ENCODE measurements around the gene PHF21A. TPM values are rescaled to one million over a fixed set of nuclear protein-coding genes. Genes with fewer than 3 reads are reported as not detected.
A peak's percentile ranks its signal among the peaks of the same experiment; 100 is the strongest.
"Not testable (repeated sequence)": the region's sequence is repeated elsewhere in the genome, so short reads cannot be mapped to it uniquely, and the experiment has no call there.

PHF21A gene
- polyA plus RNA-seq, 10 donors: 26.8 to 44.2 (median 33.1) TPM

DNA sequence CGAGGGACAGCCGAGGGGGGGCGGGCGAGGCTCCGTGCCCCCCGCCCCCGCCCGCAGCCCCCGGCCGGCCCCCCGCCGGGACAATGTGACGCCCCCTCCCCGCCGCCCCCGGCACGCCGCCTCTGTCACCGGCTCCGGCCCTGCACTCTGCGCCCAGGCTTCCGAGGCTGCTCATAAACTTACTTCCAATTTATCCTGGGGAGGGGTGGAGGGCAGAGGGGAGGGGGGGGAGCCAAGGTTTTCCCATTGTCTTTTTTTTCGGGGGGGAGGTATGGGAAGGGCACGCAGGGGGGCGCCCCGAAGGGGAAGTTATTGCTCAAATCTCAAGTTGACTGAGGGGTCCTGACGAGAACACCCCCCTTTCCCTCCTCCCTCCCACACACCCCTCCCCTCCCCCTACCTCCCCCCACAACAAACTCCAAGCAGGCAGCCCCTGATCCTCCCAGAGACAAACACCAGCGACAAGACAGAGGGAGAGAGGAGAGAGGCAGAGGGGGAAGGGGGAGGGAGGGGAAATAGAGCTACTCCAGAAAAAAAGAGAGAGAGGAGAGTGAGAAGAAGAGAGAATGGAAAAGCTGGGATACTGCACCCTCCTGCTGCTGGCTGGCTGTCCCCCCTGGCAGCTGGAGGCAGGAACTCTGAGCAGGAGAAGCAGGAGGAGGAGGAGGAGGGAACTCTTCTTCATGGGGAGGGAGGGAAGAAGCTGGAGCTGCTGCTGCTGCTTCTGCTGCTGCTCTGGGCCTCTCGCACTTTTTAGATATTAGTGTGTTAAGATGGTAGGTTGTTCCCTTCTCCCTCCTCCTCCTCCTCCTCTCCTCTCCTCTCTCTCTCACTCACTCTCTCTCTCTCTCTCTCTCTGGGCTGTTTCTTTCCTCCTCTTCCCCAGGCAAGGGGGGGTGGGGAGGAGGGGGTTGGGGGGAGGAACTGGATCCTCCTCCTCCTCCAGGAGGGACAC, 631 bp downstream of the PHF21A start:
- peak in 2 of 3 donors; percentile 82 to 95 for DNase-seq

DNA sequence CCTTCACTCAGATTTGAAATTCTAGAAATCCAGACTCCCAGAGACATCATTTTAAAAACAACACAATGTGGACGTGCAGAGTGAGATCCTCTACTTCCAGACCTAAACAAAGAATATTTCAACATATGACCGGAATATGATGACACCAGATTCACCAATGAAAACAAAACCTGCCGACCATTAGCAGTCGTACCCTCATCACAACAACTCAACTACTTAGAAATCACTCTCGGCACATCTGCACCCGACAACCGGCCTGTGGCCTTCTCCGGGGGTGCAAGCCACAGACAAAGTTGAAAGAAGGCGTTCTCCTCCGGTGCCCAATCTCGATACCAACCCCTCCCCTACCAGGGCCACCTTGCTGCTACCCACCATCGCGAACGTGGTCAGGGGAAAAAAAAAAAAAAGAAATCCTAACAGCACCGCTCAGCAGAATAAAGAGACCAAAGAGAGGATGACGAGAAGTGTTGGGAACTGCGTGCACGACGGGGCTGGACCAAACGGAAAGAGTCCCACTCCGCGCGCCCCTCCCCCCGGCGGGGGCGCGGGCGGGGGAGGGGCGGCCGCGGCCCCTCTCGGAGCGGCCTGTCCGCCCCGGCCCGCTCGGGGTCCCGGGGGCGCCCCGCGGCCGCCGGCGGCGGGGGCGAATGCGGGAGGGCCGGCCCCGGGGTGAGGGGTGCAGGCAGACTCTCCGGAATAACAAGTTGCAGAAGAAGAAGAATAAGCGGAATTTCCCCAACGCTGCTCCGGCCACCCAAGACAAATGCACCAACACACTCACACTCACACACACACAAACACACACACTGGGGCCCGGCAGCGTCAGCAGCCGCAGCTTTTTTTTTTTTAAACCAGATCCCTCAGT, 1.7 kb downstream of the PHF21A start:
- peak; percentile 56 to 89 (median 77) for DNase-seq

DNA sequence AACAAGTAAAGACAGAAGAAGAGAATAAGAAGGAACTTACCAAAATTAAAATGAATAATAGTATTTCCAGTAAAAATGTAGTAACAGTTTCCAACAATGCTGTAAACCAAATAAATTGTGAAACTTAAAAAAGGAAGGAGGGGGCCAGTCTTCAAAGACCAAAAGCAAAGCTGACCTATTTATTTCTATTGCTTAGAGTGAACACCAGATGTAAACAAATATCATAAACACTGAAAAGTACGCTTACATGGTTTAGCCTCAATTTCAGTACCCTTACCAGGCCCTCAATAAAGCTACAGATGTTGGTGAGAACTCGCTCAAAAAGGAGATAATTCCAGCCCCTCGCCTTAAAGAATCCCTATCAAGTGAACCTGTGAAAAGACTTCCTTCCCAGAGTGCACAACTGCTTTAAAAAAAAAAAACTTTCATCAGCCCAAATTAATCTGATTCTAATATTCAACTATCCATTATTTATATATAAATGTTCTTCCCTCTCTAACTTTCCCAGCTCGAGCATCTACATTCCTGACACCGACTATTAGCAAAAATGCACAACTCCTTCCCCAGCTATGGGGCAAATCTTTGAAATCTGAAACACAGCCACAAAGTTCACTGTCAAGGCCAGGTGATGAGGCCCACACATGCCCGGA, 2.4 kb downstream of the PHF21A start:
- DNase-seq: peak in 1 of 3 donors; percentile 29

DNA sequence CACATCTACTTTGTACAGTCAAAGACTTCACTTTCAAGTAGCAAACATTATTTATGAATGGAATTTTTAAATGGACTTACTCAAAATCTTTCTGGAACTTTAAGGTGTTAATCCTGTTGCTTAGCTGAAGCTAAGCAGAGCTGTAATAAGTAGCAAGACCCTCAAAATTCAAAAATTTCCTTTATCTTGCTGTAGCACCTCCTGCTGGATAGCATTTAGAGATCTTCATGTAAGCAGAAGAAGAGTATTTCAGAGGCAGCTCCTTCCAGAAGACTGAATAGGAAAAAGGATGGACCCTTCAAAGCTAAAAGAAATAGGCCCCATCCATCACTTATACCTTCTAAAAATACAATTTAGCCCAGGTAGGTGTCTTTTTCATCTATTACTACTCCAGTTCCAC, 3.4 kb downstream of the PHF21A start:
- DNase-seq: no peak

DNA sequence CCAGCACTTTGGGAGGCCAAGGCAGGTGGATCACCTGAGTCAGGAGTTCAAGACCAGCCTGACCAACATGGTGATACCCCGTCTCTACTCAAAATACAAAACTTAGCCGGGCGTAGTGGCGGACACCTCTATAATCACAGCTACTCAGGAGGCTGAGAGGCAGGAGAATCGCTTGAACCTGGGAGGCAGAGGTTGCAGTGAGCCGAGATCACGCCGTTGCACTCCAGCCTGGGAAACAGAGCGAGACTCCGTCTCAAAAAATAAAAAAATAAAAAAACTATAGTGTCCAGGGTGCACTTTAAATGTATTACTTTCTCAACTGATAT, 4.6 kb downstream of the PHF21A start:
- DNase-seq: not testable (repeated sequence)

DNA sequence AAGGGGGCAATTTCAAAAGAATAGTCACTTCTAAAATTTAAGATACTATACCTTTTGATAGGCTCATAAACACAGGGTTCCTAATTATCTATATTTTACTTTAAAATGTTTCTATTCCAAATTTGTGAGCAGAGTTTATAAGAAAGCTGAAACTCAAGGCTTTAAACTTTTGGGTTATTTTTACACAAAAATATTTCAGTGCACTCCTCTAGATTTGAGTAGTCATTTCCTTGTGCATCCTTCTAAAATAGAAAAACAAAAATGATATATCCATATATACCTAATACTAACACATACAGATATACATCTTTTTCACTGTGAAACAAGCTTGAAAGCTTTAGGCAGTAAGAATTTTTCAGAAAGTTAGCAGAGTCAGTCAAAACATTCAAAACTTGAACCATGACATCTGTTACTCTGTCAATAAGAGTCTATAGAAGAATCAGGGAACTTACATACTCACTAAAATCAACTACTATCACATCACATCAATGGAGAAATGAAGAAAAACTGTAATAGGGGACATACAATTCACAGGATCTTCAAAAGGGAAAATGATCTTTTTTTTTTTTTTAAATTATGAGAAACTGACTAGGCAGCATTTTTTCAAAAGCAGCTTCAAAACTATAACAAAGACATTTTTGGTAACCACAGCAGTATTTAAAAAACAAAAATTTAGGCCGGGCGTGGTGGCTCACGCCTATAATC, 5.1 kb downstream of the PHF21A start:
- DNase-seq: no peak

DNA sequence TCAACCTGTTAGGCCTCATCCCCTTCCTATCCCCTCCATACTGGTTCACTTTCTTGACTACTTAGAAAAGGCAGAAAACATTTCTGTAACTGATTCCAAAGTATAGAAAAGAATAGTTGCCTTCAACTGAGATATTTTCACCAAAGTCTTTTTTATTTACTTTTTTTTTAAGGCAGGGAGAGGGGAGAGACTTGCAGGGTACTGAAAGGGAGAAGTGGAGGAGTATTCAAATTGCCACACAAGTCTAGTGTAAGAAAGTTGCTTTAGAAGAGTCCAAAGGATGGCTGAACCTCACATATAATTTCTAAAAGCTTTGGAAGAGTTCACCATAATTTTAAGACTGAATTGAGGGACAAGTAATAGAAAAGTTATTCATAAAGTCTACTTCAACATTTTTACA, 6.3 kb downstream of the PHF21A start:
- no peak for DNase-seq

DNA sequence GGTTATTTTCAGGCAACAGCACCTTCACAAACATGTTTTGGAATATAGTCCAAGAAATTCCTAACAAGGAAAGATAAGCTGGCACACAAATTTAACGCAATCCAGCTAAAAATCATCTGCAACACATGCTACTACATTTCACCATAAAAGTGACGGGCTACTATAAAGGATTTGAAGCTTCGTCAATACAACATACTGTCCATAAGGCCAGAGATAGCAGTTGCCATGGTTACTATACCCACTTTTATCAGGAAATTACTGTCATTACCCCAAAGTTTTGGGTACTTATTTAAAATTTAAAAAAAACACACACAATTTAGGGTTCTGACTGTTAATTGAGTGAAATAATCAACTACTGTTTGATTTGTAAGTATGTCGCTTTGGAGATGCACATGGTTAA, 6.9 kb downstream of the PHF21A start:
- no peak for DNase-seq

DNA sequence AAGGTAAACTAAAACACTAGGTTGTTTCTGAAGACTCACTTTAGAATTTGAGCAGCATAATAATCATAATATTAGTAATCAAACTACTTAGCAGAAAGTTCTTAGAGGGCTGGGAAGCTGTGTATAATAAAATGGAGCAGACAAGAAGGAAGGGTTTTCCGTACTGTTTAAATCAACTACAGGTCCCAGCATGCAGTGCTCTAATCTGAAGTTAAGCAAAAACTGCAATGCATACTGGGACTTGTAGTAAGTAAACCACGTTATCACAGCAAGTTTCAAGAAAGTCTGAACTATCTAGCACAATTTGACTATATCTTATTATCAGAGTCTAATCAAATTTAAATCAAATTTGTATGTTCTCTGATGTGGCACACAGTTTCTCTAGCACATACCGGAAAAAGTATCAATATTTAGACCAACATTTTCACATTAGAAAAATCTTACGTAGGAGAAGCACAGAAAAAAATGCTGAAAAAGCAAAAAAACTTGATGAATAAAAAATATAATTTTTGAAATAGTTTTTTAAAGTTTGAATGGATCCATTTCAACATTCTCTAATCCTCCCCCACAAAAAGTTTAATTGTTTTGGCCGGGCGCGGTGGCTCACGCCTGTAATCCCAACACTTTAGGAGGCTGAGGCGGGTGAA, 8.2 kb downstream of the PHF21A start:
- peak; percentile 45 to 80 (median 47) for DNase-seq

DNA sequence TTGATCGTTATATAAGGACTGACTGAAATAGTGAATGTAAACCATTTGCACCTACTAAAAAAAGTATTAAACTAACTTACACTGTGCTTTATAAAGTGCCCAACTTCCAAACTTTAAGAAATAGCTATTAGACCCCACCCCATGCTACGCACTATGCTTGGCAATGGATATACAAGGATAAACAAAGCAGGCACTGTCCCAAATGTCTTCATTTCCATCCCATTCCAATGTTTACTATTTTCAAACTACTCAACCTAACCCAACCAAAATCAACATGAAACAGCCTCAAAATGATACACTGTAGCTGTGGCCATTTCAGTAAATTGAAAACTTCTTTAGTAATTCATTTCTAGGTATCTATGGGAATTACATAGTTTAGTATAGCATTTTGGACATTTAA, 12.5 kb downstream of the PHF21A start:
- no peak for DNase-seq

DNA sequence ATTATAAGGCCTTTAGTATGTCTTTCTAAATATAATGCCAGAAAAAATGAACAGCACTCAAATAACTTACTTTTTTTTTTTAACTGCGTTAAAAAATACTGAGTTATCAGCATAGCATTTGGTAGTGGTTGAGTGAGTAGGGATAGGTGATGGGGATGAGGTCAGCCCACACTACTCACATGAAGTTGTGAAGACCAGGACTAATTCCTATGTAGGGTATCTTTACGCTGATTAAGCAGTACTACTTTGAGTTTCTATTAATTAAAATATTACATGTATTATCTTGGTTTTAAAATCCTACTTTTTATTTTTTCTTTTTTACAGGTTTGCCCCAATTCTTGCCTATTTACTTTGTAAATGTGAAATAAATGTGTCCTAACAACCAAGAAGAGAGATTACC, 13.5 kb downstream of the PHF21A start:
- DNase-seq: no peak

DNA sequence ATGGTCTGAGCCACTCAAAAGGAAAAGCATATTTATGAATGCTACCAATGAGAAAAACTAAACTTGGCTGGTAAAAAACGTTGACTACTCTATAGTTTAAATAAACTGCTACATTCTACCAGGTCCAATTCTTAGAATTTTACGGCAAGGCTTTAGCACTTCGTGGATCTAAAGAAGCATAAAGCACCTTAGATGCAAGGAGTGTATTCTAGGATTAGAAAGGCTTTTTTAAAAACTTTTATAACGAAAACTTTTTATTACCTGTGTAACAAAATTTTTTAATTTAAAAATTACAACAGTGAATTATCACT, 13.9 kb downstream of the PHF21A start:
- no peak for DNase-seq

DNA sequence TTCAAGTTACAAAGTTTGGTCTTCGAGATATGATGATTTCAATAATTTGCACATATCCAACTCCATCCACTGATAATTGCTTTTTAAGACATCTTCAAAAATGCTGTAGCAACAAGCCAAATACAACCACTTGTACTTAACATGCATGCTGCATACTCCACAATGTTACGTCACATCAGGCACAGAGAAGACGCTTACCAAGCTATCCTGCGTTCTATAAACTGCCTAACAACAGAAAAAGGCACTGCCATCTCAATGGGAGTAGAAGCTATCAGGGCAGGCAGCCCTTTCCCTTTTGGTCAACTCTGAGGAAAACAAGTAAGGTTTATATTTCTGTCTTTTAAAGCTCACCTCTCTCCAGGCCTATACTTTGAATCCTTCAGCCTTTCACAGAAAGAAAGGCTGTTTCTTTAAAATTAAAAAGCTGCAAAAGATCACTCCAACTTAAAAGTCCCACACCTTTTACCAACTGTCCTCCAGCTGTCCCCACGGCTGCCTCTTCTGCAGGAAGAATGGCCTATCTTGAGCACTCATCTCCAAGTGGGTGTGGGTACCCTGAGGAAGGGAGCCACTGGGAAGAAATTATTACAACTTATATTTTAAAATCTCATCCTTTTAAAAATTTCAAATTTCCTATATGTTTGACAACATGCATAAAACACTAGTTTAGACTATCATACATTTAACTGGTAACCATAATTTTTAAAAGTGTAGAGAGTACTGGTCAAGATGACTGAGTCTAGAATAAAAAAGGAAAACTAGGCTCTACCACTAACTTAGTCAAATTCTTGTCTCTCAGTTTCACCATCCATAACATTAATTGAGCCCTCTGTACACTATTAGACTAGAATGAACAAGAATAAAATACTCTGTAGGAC, 14.5 kb downstream of the PHF21A start:
- DNase-seq: no peak

DNA sequence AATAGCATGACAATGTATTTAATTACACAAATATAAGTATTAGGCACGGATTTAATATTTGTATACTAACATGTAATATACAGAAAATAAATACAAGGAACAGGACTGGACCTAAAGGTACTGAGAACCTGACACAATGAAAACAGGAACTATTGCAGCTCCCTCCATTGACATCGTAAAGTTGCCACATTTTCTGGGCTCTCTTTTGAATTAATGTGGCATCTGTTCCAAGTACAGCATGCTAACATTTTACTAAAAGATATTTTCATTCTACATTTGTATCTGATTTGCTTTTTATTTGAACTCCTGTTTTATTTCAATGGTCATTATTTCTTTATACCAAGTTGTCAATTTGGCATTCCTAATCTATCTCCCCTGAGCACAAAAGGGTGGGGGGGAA, 15.3 kb downstream of the PHF21A start:
- no peak for DNase-seq

DNA sequence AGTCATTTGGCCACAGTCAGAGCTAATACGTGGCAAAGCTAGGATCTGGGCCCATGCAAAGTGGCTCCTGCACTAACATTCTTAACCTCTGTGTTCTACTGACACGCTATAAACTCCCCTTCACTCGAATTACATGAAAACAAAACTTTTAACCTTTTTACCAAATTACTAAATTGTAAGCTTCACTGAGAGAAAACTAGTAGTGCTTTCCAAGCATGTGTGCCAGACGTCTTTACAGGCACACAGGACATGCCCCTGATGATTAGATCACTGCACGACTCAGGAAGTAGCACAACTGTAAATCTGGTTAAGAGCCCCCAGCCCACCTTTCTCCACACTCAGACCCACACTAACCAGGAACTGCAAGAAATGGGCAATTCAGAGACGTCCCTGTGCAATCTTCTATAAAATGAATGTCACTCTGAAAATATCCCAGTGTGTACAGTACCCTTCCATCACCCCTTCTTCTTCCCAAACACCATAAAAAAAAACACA, 16.1 kb downstream of the PHF21A start:
- DNase-seq: no peak

DNA sequence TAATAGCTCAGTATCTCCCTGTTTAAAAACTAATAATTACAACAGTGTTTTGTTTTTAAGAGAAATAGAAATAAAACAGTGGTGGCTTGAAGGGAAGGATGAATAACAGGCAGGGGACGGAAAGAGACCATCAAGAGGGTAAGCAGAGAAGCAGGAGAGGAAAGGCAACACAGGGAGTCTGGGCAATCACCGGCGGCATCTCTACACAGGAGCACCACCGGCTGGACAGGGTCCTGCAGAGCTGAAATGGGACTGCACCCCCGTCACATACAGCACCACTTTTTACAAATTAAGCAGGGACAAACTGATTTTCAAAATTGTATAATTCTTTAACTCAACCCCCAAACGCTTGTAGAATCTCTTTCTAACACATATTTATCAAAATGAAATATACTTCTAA, 18.4 kb downstream of the PHF21A start:
- no peak for DNase-seq

DNA sequence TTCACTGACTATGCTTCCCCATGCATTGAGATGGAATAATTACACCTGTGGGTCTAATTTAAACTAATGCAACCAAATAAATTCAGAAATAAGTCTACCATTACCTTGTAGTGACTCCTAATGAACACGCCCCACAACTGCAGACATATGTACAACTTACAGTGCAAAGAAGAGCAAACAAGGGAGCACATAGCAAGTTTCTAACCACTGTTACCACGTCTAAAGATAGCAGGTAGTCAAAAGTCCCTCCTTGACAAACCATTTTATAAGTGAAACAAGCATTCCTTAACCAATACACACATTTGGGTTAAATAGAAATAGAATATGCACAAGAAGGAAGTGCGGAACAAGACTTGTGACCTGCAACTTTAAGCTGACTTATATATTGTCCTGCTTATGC, 20.6 kb downstream of the PHF21A start:
- DNase-seq: no peak

DNA sequence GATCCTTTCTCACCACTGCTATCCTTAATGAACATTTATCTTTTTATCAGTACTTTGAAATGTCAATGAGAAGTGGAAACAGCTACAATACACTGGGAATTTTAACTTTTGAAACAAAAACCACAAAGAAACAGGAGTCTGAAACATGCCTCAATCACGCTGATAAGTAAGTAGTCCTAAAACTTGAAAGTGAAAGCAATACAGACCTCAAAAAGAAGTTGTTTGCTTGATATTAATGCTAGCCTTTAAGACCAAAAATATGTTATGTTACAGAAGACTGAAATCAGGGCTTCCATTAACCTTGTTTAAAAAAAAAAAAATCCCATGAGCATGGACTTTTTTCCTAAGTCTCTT, 21.3 kb downstream of the PHF21A start:
- peak in 2 of 3 donors; percentile 2 to 34 for DNase-seq

DNA sequence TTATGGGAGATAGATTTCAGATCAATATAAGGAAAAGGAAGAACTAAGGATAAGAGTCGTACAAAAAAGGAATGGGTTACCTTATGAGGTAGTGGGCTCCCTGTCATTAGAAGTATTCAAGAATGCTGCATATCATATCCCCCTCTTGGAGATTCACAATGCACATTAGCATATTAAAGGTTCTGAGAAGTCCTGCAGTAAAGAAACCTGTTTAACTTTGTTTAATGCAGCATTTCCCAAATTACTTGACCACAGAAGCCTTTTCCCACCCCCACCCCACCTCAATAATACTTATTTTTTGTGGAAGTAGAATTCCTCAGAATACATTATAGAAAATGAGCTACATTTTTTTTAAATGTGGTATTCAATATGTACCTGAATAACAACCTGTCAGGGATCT, 30.9 kb downstream of the PHF21A start:
- no peak for DNase-seq

DNA sequence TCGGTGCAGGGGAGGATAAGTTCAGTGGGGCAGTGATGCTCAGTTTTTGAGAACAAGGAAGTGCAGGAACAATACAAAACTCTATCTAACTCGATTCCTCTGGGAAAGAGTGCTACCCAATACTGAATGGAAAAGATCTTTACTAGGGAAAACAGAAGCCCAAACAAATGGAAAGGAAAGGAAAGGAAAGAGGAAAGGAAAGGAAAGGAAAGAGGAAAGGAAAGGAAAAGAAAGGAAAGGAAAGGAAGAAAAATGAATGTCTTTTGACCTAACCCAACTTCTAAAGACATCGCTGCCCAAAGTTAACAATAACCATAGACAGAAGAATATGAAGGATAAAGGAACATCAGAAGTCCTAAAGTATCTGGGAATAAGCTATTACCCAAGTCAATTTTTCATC, 41.6 kb downstream of the PHF21A start:
- no peak for DNase-seq
